Epithelial cell of esophagus (primary cell): Measurements from ENCODE around the gene AQP2.

Experiments used
- DNase-seq: peaks from one replicate; pipeline ENCODE4 v3.0.0; 2010; ENCODE audit warnings: low read depth
- H3K4me3 ChIP-seq: 2 replicates; pipeline ENCODE4 v1.5.1; 2011; ENCODE audit warnings: mild to moderate bottlenecking, low read length, control low read depth
- CTCF ChIP-seq: IDR thresholded peaks from 2 replicates; pipeline ENCODE4 v1.5.1; 2011; ENCODE audit warnings: low read depth, mild to moderate bottlenecking, low read length, control low read depth, inconsistent platforms; ENCODE audit not compliant: insufficient read depth; ENCODE audit errors: missing control alignments

AQP2 gene

GRCh38 chr12:49969651-49970429, 19.3 kb downstream of the AQP2 start:
- H3K4me3 ChIP-seq = no peak overlapping the region
- DNase-seq = no peak
- no peak for TF ChIP-seq CTCF

- TF ChIP-seq CTCF = no peak
- no peak overlapping the region for H3K4me3 ChIP-seq
- DNase-seq = no peak
Observed at GRCh38 chr12:49970658-49971057, 20.1 kb downstream of the AQP2 start.

GRCh38 chr12:49971141-49971540, 20.6 kb downstream of the AQP2 start:
- peak; percentile 89 for DNase-seq
- no peak for TF ChIP-seq CTCF
- no peak overlapping the region for H3K4me3 ChIP-seq

GRCh38 chr12:49972129-49972528, 21.6 kb downstream of the AQP2 start:
- no peak overlapping the region for H3K4me3 ChIP-seq
- no peak for TF ChIP-seq CTCF
- DNase-seq = no peak

- no peak within 1 kb of the TSS for H3K4me3 ChIP-seq
- TF ChIP-seq CTCF = no peak
- no peak for DNase-seq
Observed at GRCh38 chr12:49972641-49973360, 22.3 kb downstream of the AQP2 start, which contains the start of gene AQP6. Gene AQP6, plus strand, starts transcription at chr12:49972947. Its CDS starts 227 bp downstream, at chr12:49973174.

- no peak for TF ChIP-seq CTCF
- no peak for DNase-seq
- no peak overlapping the region for H3K4me3 ChIP-seq
Observed at GRCh38 chr12:49973361-49973830, 22.9 kb downstream of the AQP2 start.
